Liver (tissue), 9 donors: ENCODE measurements around the gene NOL4L. TPM values are rescaled to one million over a fixed set of nuclear protein-coding genes. Genes with fewer than 3 reads are reported as not detected.

Experiments used
- DNase-seq: peaks from one replicate; pipeline ENCODE4 v3.0.0-alpha.2; 2017; ENCODE audit warnings: low spot score
- H3K27ac ChIP-seq, 2 donors: one replicate each; pipeline ENCODE4 v1.7.0; 2013; ENCODE audit warnings: inconsistent platforms in 2 of 2, low read length in 2 of 2, control low read depth in 1 of 2, low read depth in 1 of 2, mild to moderate bottlenecking in 1 of 2
- H3K27me3 ChIP-seq, 4 donors: one replicate each; pipeline versions ENCODE4 v1.6.1 to v1.7.0; 2013; ENCODE audit warnings: low read length in 3 of 4, inconsistent platforms in 1 of 4, mild to moderate bottlenecking in 1 of 4, moderate library complexity in 1 of 4; ENCODE audit not compliant: control insufficient read depth in 4 of 4, insufficient read depth in 4 of 4
- H3K36me3 ChIP-seq, 4 donors: one replicate each; pipeline versions ENCODE4 v1.6.1 to v1.7.0; 2013; ENCODE audit warnings: low read length in 3 of 4, mild to moderate bottlenecking in 3 of 4, low read depth in 1 of 4, moderate library complexity in 1 of 4; ENCODE audit not compliant: control insufficient read depth in 4 of 4, insufficient read depth in 3 of 4
- H3K4me1 ChIP-seq, 4 donors: one replicate each; pipeline versions ENCODE4 v1.6.1 to v1.7.0; 2013; ENCODE audit warnings: low read length in 3 of 4, mild to moderate bottlenecking in 3 of 4, moderate library complexity in 1 of 4; ENCODE audit not compliant: control insufficient read depth in 4 of 4, insufficient read depth in 4 of 4
- H3K4me3 ChIP-seq, 3 donors: one replicate each; pipeline versions ENCODE4 v1.6.1 to v1.7.0; 2013; ENCODE audit warnings: low read length in 3 of 3, control low read depth in 1 of 3, low read depth in 1 of 3, mild to moderate bottlenecking in 1 of 3
- H3K9ac ChIP-seq, 2 donors: one replicate each; pipeline ENCODE4 v1.7.0; 2013; ENCODE audit warnings: low read length in 2 of 2, mild to moderate bottlenecking in 2 of 2, moderate library complexity in 2 of 2, control low read depth in 1 of 2, low read depth in 1 of 2
- H3K9me3 ChIP-seq, 4 donors: one replicate each; pipeline versions ENCODE4 v1.6.1 to v1.7.0; 2013; ENCODE audit warnings: low read length in 3 of 4; ENCODE audit not compliant: control insufficient read depth in 4 of 4
- ATF3 ChIP-seq: IDR thresholded peaks from 2 replicates; pipeline ENCODE4 v1.6.1; 2016; ENCODE audit warnings: antibody characterized with exemption
- CTCF ChIP-seq: fragments of 150-350 bp; IDR thresholded peaks from 2 replicates; pipeline ENCODE4 v1.5.1; 2017; ENCODE audit warnings: improper control_type of control experiment, low read depth, low read length; ENCODE audit not compliant: missing input control
- FOXA1 ChIP-seq: IDR thresholded peaks from 2 replicates; pipeline ENCODE4 v1.6.1; 2016; ENCODE audit warnings: antibody characterized with exemption
- HNF4A ChIP-seq, 2 donors: conservative IDR thresholded peaks; 2 replicates each; pipeline ENCODE4 v1.6.1; 2016; ENCODE audit warnings: antibody characterized with exemption in 2 of 2, mild to moderate bottlenecking in 2 of 2
- JUND ChIP-seq, 2 donors: IDR thresholded peaks; 2 replicates each; pipeline ENCODE4 v1.6.1; 2016; ENCODE audit warnings: antibody characterized with exemption in 2 of 2
- MAX ChIP-seq: IDR thresholded peaks from 2 replicates; pipeline ENCODE4 v1.6.1; 2016; ENCODE audit warnings: antibody characterized with exemption
- NR2F2 ChIP-seq: IDR thresholded peaks from 2 replicates; pipeline ENCODE4 v1.6.1; 2016; ENCODE audit warnings: antibody characterized with exemption
- SP1 ChIP-seq: IDR thresholded peaks from 2 replicates; pipeline ENCODE4 v1.6.1; 2018; ENCODE audit warnings: antibody characterized with exemption, mild to moderate bottlenecking
- YY1 ChIP-seq: IDR thresholded peaks from 2 replicates; pipeline ENCODE4 v1.6.1; 2016; ENCODE audit warnings: antibody characterized with exemption, mild to moderate bottlenecking
- ZBTB33 ChIP-seq: IDR thresholded peaks from 2 replicates; pipeline ENCODE4 v1.6.1; 2016; ENCODE audit warnings: antibody characterized with exemption
- WGBS: extraction: QIAGEN DNeasy Blood & Tissue Kit; methylation state at CpG from one replicate; pipeline ENCODE4 v1.1.7; 2013; 5-methylcytosine and 5-hydroxymethylcytosine counted together
- polyA plus RNA-seq, 2 donors: library from polyadenylated mRNA; stranded (reverse) in 1 of 2; unstranded in 1 of 2; fragments of 200-250 nt in 1 of 2; fragments of >200 nt in 1 of 2; fragmentation: Nextera tagmentation in 1 of 2; extraction: Ambion mirVana in 1 of 2; gene quantifications; one replicate each; pipeline versions ENCODE4 v1.2.1 to v1.2.3, GENCODE V29; 2013 to 2015
- total RNA-seq, 2 donors: library from RNA; depleted of rRNA; stranded (reverse); fragments of >200 nt; gene quantifications; one replicate each; pipeline ENCODE4 v1.2.3, GENCODE V29; 2014
- donor health status: healthy.
- donor health status: healthy.
- donor health status: healthy.
- donor health status: healthy.
- donor health status: healthy.

NOL4L gene
- total and polyA plus RNA-seq, 4 donors = 2.2 to 6.8 (median 4.3) TPM

GRCh38 chr20:32455901-32456701 is 129.0 kb downstream of the NOL4L start (continued):
- TF ChIP-seq SP1 (no peak), JUND (IDR thresholded peaks at IDR 0.05) (no peak), MAX (no peak), YY1 (no peak)

GRCh38 chr20:32455171-32455900 is 129.8 kb downstream of the NOL4L start:
- H3K9ac ChIP-seq = no peak overlapping the region
- WGBS = 90% methylated on average over 12 of the region's 12 CpGs

More at GRCh38 chr20:32455171-32455900, 129.8 kb downstream of the NOL4L start:
- TF ChIP-seq NR2F2 (no peak), JUND (IDR thresholded peaks at IDR 0.05) (no peak), SP1 (no peak), CTCF (no peak), YY1 (no peak), ATF3 (no peak), MAX (no peak), FOXA1 (no peak), HNF4A (conservative IDR thresholded peaks at IDR 0.05) (no peak), ZBTB33 (no peak)
- peaks cover 0 to 33% (median 12%) of the 10 kb centered on the region in 4 donors for H3K36me3 ChIP-seq
- H3K27ac ChIP-seq = no peak overlapping the region
- peaks cover 0 to 18% (median 7%) of the 10 kb centered on the region in 4 donors for H3K4me1 ChIP-seq
- H3K4me3 ChIP-seq = no peak overlapping the region
- DNase-seq = no peak
- no peaks in the 10 kb centered on the region for H3K9me3 ChIP-seq
- H3K27me3 ChIP-seq = no peaks in the 10 kb centered on the region
